Activated CD8-positive, alpha-beta memory T cell treated with anti-CD3 and anti-CD28 coated beads for 48 hours (primary cell): ENCODE data around the gene TMEM198.

Experiments used
- DNase-seq, 3 experiments: peaks; one replicate each; pipeline ENCODE4 v3.0.0-alpha.2; 2020; ENCODE audit warnings: low read depth in 2 of 3, low spot score in 2 of 3

TMEM198 gene

DNA sequence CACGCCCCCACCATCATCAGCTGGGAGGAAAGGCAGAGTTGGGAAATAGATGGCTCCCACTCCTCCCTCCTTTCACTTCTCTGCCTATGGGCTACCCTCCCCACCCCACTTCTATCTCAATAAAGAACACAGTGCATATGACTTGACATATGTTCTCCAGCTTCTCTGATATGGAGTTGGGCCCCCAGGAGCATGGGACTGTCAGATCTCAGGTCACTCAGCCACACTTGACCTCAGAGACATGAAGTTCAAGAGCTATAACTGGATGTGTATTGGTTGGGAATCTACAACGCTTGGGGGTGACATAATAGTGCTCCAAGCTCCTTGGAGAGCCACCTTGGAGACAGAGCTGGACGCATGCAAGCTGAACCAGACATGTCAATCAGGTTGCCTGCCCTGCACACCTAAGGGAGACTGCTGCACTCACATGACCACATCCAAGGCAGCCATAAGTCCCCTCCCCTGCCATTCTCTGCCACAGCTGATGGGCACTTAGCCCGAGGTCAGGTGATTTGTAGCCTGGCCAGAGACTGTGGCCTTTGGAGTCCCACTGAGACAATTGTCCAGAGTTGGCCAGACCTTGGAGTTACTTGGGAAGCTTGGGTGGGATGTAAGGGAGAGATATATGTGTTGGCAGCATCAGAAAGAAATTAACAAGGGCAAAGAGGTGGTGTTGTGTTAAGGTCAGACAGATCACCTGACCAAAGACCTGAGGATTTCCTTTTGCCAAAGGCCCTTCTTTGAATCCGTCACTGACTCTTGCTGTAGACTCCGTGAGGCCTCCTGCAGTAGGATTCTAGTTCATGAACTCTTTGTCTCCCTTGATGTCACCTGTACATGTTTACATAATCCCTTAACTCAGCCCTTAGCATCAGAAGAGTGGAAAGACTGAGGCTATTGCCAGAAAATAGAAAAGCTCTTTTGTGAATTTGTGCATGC is 32.0 kb downstream of the TMEM198 start:
- DNase-seq, result no peak

DNA sequence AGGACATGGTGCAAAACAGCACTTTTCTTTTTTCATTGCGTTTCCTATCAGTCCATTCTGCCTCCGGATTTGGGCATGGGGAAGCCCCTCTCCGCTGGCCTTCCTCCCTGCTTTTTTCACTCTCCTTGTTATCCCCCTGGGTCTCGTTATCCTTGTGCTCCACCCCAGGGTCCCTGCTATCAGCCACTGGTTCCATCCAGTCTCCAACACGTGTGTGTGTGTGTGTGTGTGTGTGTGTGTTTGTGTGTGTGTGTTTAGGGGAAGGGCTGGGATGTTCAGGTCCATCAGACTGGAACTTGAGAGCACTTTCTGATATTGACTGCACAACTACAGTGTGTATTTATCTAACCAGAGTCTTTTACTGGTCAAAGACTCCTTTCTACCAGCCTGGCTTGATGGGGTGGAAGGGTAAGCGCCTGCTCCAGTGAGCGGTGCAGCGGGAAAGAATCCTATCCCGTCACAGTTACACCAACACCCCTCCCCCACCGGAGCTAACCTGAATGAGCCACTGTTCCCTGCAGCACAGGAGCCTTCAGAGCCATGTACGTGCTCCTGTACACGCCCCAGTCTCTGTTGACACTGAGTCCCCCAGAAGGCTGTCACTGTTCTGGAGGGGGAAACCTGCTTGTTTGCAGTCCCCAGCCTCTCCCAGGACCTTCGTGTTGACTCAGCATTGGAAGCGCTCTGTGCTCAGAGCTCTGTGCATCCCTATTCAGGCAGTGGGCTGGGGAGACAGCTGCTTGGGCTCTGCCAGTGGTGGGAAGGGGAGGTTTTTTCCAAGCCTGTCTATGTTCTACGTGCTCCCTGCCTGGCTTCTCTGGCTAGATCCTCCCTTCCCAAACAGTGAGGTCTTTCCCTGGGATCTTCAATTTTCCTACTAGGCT is 32.9 kb downstream of the TMEM198 start:
- DNase-seq, result no peak

DNA sequence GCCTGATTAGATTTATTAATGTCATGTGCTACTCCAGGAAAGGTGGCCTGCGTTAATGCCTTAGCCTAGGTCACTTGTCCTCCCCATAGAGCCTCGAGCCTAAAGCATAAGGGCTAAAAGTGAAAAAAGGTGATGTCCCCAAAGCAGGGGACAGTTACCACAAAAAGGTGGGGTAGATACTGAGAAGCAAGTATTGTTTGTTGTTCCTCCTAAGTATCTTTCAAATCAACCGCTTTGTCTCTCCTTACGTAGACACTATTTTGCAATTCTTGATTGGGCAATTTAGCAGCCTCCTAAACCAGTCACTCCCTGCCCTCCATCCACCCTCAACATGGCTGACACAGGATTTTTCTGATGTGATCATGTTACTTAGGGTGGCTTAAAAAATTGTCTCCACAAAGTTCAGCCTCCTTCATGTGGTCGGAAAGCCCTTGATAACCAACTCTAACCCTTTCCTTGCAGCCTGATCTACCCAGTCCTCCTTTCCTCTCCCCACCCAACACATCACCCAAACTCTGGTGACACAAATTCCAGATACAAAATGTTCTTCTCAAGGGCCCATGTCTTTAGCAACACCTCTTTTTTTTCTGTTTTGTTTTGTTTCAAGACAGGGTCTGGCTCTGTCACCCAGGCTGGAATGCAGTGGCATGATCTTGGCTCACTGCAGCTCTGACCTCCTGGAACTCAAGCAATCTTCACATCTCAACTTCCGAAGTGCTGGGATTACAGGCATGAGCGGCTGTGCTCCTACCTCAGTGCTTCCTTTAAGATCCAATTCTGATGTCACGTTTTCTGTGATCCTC is 35.2 kb downstream of the TMEM198 start:
- DNase-seq, result no peak

DNA sequence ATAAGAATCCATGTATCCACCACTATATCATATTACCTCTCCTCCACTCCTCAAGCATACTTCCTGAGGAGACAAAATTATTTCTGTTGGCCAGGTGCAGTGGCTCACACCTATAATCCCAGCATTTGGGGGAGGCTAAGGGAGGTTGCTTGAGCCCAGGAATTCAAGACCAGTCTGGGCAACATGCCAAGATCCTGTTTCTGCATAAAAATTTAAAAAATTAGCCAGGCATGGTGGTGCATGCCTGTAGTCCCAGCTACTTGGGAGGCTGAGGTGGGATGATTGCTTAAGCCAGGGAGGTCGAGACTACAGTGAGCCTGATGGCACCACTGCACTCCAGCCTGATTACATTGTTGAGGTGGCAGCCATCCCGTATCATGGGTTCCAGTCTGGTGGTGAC is 37.5 kb downstream of the TMEM198 start:
- no peak for DNase-seq

DNA sequence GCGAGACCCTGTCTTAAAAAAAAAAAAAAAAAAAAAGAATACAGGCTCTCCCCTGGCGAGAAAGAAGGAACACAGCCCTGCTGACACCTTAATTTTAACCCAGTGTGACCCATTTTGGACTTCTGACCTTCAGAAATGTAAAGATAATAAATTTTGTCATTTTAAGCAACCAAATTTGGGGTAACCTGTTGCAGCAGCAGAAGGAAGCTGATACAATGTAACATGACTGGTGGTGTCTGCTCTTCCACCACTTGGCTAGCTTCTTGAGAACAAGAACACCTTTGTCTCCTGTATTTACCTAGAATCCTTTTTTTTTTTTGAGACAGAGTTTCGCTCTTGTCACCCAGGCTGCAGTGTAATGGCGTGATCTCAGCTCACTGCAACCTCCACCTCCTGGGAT is 47.3 kb downstream of the TMEM198 start:
- DNase-seq, result no peak

DNA sequence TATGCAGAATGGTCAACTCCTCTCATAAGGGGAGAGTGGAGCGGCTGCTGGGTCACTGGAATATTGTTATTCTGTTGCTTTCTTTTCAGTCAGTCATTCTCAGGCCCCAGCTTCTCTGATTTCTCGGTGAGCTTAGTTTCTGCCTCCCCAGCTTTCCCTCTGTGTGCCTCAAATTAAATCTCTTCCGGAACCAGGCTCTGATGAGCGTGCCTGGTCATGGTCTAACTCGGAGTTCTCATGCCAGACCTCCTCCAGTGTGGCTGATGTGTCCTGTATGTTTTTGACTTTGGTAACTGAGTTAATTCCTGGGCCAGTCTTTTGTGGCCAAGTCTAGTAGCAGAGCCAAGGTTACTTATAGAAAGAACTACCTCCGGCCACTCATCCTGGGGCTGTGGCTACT is 48.9 kb downstream of the TMEM198 start:
- no peak for DNase-seq

DNA sequence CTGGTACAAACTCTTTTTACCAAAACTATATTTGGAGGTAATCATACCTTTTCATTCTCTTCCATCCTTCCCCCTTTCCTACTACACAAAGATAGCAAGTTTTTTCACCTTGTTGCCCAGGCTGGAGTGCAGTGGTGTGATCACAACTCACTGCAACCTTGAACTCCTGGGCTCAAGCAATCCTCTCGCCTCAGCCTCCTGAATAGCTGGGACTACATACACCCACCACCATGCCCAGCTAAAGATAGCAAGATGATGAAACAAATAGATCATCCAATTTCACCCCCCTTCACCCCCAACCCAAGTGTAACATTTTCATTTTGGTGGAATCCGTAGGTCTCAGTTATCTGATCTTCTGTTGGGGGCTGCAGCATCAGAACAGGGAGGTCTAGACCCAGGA is 49.3 kb downstream of the TMEM198 start:
- no peak for DNase-seq

DNA sequence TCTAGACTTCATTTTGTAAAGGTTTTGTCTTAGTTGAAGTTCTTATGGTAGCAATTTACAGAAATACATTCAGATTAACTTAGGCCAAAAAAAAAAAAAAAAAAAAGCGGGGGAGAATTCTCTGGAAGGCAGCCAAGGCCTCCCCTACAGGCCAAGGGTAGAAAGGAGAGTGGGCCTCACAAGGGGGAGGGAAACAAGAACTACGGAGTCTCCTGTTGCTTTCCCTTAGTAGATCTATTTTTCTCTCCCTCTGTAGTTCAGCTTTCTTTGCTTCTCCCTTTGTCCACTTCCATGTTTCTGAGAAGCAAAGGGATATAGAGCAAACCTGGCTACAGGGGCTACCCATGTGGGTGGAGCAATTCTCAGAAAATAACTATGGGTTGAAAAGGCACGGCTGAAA is 51.4 kb downstream of the TMEM198 start:
- no peak for DNase-seq

DNA sequence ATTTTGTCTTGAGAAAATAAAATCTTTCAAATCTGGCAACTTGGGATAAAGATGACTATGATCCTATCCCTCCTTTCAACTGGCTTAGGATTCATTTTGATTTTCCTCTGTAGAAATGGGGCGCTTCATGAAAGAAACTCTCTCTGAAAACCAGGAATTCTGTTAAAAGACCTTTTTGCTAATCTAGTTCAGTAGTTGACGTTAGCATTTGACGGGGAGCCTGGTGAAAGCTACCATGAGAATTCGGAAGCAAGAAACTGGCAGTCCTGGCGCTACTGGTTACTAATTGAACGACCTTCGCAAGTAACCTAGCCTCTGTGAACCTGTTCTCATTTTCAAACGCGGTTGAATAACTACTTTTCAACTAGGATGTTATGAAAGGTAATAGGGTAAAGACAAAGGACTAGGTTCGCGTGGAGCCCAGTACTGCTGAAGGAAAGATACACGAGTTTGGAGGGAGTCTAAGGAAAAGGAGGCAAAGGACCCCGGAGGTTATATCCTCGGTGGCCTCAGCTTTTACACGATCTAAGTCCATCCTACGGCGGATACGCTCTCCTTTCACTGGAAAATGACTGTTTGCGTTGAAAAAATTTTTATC is 53.2 kb downstream of the TMEM198 start:
- DNase-seq, result no peak

DNA sequence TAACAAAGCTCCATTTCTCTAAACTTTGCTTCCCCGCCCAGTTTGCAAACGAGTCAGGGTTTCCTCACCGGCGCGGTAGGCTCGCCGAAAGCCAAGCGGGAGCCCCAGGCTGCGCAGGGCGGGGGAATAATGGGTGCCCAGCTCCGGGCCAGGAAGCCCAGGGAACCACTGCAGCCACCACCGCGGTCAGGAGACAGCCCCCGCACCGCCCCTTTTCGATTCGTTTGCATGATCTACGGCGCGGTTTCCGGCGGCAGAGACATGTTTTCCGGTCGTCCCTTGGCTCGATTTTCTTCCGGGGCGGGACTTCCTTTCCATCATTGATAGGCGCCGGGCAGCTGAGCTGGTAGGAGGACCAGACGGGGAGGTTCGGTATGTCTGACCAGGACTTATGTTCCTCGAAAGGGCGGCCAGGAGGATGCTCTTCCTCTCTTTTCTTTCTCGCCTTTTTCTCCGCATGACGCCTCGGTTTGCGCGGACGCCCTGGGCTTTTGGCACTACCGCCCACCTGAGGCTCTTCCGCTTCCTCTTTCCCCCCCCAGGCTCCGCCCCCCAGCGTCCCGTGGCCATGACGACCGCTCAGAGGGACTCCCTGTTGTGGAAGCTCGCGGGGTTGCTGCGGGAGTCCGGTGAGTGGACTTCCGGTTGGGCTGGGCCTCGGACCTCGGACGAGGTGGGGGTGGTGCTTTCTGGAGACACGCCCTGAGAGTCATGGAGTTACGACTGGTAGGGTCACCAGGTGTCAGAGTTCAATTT is 53.9 kb downstream of the TMEM198 start, which contains the start of gene STK11IP:
Gene STK11IP (plus strand): TSS at position 306 of the 756 bp plus-strand sequence. CDS start 263 bp downstream, at position 569.
- DNase-seq, result peak; percentile 72 to 81 (median 79)

DNA sequence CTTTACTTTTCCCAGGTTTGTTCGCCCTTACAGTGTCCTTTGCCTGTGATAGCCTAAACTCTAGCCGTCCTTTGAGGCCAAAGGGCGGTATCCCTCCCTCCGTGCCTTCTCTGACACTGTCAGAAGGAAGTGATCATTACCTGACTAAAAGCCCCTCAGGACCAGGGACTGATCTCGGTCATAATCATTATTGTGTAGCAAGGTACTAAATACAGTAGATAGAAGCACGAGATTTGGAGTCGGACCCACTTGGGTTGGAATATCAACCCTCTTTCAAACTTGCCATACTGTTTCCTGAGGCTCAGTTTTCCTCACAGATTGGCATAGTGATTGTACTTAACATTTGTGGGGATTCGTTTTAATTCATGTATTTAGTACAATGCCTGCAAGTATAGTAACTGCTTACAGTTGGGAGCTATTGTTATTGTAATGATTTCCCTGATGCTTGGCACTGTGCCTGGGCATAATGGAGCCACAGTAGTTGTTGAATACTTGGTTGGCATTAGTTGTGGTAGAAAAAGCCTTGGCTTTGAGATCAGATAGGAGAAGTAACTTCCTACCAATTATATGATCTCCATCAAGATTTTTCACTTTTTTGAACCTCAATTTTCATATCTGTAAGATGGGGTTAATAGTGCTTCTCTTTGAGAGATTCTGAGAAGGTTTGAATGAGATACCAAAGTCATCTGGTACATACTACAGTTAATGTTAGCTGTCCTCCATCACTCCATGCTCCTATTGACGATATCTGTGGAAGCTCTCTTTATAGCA is 54.7 kb downstream of the TMEM198 start:
- DNase-seq, result no peak
